GM19397 (cell line): ENCODE data around the gene METTL24.

Source experiments
- ATAC-seq: cut with Tn5 transposase; IDR thresholded peaks from one replicate; pipeline ENCODE4 v1.9.1; 2021; ENCODE audit warnings: mild to moderate bottlenecking, moderate library complexity; ENCODE audit not compliant: unreplicated experiment

The METTL24 gene

GRCh38 chr6:110214338-110214737 is 143.8 kb downstream of the METTL24 start:
- ATAC-seq: no peak

- no peak for ATAC-seq
These were observed 146.4 kb downstream of the METTL24 start for GRCh38 chr6:110211753-110212152.

GRCh38 chr6:110207652-110208051 is 150.5 kb downstream of the METTL24 start:
- ATAC-seq: no peak

- no peak for ATAC-seq
These were observed 156.8 kb downstream of the METTL24 start for GRCh38 chr6:110201151-110201884.

GRCh38 chr6:110198561-110198960 is 159.6 kb downstream of the METTL24 start:
- no peak for ATAC-seq

GRCh38 chr6:110196874-110197273 is 161.3 kb downstream of the METTL24 start:
- no peak for ATAC-seq

GRCh38 chr6:110195639-110196038 is 162.5 kb downstream of the METTL24 start:
- ATAC-seq: no peak
